PFSK-1 (cell line): ENCODE measurements around the gene NCOR2.

Experiments
- POLR2AphosphoS5 ChIP-seq: IDR thresholded peaks from 2 replicates; pipeline ENCODE4 v1.6.1; 2012; ENCODE audit warnings: low read depth, mild to moderate bottlenecking, control low read depth, low read length, moderate library complexity
- SIN3A ChIP-seq: IDR thresholded peaks from 2 replicates; pipeline ENCODE4 v1.6.1; 2012; ENCODE audit warnings: mild to moderate bottlenecking, low read length, moderate library complexity, borderline replicate concordance; ENCODE audit not compliant: insufficient read depth
- TAF1 ChIP-seq: IDR thresholded peaks from 2 replicates; pipeline ENCODE4 v1.6.1; 2012; ENCODE audit warnings: low read length, control low read depth, borderline replicate concordance; ENCODE audit not compliant: insufficient read depth
- TF ChIP-seq, protein P1 (sequence below), 2 experiments: IDR thresholded peaks; 2 replicates each; pipeline versions ENCODE4 v1.6.1 to v1.8.0; 2011 to 2012; ENCODE audit warnings: low read depth in 2 of 2, low read length in 2 of 2, control low read depth in 1 of 2, inconsistent platforms in 1 of 2, mild to moderate bottlenecking in 1 of 2, moderate library complexity in 1 of 2; ENCODE audit not compliant: insufficient read depth in 1 of 2

DNA sequence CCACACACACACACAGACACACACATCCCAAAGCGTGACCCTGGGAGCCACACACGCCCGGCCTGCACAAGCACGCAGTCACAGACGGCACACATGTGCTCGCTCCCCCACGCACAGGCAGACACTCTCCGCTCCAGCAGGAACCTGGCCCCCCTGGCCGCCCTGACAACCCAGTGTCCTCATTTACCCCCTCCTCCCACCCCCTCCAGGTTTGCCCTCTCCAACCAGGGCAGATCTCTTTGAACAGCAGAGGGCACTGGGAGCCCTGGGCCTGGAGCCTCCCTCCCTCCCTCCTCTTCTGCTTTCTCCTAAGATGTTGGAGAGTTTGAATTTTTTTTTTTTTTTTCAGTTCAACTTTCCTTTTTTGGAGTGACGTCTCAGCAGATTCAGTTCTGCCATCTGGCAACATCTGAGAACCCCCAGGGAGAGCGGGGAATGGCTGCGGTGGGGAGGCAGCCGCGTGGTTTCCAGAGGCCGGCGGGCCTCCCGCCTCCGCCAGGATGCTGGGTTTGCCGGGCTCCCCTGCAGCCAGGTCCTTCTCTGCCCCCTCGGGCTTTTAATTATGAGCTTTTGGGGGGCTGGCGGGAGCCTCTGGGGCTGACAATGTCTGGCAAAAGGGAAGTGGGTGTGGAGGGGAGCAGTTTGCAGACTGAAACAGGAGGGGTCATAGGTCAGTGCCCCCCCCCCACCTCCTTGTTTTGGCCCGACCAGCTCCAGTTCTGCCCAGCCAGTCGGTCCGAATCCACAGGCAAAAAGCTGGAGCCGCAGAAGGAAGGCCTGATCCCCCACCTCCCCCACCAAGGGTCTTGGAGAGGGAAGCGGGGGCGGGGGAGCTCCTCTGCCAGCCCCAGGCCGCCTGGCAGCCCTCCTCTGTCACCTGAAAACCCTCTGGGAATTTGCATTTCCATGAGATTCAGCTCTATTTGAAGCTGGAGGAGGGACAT, 1.3 kb upstream of the NCOR2 start:
- TF ChIP-seq POLR2AphosphoS5: no peak
- TF ChIP-seq TAF1: no peak
- TF ChIP-seq, protein P1, sequence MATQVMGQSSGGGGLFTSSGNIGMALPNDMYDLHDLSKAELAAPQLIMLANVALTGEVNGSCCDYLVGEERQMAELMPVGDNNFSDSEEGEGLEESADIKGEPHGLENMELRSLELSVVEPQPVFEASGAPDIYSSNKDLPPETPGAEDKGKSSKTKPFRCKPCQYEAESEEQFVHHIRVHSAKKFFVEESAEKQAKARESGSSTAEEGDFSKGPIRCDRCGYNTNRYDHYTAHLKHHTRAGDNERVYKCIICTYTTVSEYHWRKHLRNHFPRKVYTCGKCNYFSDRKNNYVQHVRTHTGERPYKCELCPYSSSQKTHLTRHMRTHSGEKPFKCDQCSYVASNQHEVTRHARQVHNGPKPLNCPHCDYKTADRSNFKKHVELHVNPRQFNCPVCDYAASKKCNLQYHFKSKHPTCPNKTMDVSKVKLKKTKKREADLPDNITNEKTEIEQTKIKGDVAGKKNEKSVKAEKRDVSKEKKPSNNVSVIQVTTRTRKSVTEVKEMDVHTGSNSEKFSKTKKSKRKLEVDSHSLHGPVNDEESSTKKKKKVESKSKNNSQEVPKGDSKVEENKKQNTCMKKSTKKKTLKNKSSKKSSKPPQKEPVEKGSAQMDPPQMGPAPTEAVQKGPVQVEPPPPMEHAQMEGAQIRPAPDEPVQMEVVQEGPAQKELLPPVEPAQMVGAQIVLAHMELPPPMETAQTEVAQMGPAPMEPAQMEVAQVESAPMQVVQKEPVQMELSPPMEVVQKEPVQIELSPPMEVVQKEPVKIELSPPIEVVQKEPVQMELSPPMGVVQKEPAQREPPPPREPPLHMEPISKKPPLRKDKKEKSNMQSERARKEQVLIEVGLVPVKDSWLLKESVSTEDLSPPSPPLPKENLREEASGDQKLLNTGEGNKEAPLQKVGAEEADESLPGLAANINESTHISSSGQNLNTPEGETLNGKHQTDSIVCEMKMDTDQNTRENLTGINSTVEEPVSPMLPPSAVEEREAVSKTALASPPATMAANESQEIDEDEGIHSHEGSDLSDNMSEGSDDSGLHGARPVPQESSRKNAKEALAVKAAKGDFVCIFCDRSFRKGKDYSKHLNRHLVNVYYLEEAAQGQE (IDR thresholded peaks at IDR 0.05; ENCODE audit: insufficient read depth in 1 of 2, low read depth in 2 of 2, low read length in 2 of 2): no peak
- no peak for TF ChIP-seq SIN3A
